ACC112 (cell line): ENCODE data around the gene ANLN.

Experiments used
- H2AFZ ChIP-seq: fragments of 200-600 bp; sonication (generic); one replicate; pipeline ENCODE4 v1.6.0; 2017; ENCODE audit warnings: antibody characterized with exemption, low read length; ENCODE audit not compliant: unreplicated experiment
- H3K27ac ChIP-seq: fragments of 200-600 bp; sonication (generic); 2 replicates; pipeline ENCODE4 v1.5.1; 2014; ENCODE audit warnings: low read depth, mild to moderate bottlenecking, antibody characterized with exemption, low read length, moderate library complexity
- H3K27me3 ChIP-seq: fragments of 200-600 bp; sonication (generic); 2 replicates; pipeline ENCODE4 v1.6.1; 2014; ENCODE audit warnings: mild to moderate bottlenecking, antibody characterized with exemption, low read length, moderate library complexity, mixed read lengths; ENCODE audit not compliant: insufficient read depth
- H3K36me3 ChIP-seq: fragments of 200-600 bp; sonication (generic); 2 replicates; pipeline ENCODE4 v1.6.1; 2016; ENCODE audit warnings: mild to moderate bottlenecking, antibody characterized with exemption, low read length, moderate library complexity, mixed read lengths; ENCODE audit not compliant: insufficient read depth
- H3K4me1 ChIP-seq: fragments of 200-600 bp; sonication (generic); one replicate; pipeline ENCODE4 v1.6.1; 2016; ENCODE audit warnings: low read length, mixed read lengths; ENCODE audit not compliant: insufficient read depth, unreplicated experiment, control insufficient read depth
- H3K4me3 ChIP-seq: fragments of 200-600 bp; sonication (generic); 2 replicates; pipeline ENCODE4 v1.5.1; 2014; ENCODE audit warnings: mild to moderate bottlenecking, low read depth, low read length
- H3K79me2 ChIP-seq: fragments of 200-600 bp; sonication (generic); one replicate; pipeline ENCODE4 v1.6.0; 2016; ENCODE audit warnings: low read length; ENCODE audit not compliant: control insufficient read depth, unreplicated experiment, insufficient read depth

Gene ANLN, protein sequence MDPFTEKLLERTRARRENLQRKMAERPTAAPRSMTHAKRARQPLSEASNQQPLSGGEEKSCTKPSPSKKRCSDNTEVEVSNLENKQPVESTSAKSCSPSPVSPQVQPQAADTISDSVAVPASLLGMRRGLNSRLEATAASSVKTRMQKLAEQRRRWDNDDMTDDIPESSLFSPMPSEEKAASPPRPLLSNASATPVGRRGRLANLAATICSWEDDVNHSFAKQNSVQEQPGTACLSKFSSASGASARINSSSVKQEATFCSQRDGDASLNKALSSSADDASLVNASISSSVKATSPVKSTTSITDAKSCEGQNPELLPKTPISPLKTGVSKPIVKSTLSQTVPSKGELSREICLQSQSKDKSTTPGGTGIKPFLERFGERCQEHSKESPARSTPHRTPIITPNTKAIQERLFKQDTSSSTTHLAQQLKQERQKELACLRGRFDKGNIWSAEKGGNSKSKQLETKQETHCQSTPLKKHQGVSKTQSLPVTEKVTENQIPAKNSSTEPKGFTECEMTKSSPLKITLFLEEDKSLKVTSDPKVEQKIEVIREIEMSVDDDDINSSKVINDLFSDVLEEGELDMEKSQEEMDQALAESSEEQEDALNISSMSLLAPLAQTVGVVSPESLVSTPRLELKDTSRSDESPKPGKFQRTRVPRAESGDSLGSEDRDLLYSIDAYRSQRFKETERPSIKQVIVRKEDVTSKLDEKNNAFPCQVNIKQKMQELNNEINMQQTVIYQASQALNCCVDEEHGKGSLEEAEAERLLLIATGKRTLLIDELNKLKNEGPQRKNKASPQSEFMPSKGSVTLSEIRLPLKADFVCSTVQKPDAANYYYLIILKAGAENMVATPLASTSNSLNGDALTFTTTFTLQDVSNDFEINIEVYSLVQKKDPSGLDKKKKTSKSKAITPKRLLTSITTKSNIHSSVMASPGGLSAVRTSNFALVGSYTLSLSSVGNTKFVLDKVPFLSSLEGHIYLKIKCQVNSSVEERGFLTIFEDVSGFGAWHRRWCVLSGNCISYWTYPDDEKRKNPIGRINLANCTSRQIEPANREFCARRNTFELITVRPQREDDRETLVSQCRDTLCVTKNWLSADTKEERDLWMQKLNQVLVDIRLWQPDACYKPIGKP

DNA sequence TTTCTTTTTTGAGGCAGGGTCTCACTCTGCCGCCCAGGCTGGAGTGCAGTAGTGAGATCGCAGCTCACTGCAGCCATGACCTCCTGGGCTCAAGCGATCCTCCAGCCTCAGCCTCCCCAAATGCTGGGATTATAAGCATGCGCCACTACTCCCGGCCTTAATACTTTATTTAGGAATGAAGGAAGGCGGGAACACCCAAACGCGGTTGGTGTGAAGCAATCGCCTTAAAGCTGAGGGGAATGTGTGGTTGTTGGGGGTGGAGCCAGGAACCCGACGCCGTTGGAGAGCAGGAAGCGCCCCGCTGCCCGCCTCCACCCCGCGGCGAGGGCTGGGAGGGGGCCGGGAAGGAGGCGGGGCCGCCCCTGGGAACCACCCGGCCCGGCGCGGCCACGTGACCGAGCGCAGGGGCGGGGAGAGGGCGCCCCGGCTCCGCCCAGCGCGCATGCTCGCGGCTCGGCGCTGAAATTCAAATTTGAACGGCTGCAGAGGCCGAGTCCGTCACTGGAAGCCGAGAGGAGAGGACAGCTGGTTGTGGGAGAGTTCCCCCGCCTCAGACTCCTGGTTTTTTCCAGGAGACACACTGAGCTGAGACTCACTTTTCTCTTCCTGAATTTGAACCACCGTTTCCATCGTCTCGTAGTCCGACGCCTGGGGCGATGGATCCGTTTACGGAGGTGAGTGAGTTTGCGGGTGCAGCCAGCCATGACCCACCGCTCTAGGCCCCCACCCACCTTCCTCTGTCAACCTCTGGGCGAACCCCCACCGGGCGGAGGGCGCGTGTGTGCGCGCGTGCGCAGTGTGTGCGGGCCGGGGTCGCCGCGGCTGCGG, at the start of gene ANLN:
ANLN (plus strand) TSS at position 492 of the 828 bp plus-strand sequence; CDS start at position 657, 165 bp downstream.
- Histone ChIP-seq H3K36me3 (no peaks in the 10 kb centered on the region), H3K4me1 (peaks cover 24% of the 10 kb centered on the region)

DNA sequence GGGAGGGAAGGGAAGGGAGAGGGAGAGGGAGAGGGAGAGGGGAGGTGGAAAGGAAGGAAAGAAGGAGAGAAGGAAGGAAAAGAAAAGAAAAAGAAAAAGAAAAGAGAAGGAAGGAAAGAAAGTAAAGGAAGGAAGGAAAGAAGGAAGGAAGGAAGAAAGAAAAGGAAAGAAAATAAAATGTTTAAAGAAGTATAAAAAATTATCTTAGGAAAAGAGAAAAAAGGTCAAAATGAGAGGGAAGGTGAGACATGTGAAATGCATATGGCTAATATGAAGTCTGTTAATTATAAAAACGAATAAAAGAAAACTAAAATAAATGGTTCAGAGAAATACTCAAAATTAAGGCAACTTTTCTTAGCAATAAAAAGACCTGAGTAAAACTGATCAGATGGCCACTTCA, 46.1 kb upstream of the ANLN start:
- no peaks in the 10 kb centered on the region for H3K36me3 ChIP-seq
- peaks cover 18% of the 10 kb centered on the region for H3K4me1 ChIP-seq
- no peaks in the 10 kb centered on the region for H3K79me2 ChIP-seq
- no peak overlapping the region for H2AFZ ChIP-seq
- H3K27me3 ChIP-seq = no peaks in the 10 kb centered on the region
- no peak overlapping the region for H3K4me3 ChIP-seq
- no peak overlapping the region for H3K27ac ChIP-seq

More for the DNA sequence above, at the start of gene ANLN:
- H2AFZ ChIP-seq = peak within 1 kb of the TSS; percentile 79
- H3K27ac ChIP-seq = peak within 1 kb of the TSS; percentile 90
- peaks cover 44% of the 10 kb centered on the region for H3K79me2 ChIP-seq
- peak within 1 kb of the TSS; percentile 94 for H3K4me3 ChIP-seq
- H3K27me3 ChIP-seq = no peaks in the 10 kb centered on the region

DNA sequence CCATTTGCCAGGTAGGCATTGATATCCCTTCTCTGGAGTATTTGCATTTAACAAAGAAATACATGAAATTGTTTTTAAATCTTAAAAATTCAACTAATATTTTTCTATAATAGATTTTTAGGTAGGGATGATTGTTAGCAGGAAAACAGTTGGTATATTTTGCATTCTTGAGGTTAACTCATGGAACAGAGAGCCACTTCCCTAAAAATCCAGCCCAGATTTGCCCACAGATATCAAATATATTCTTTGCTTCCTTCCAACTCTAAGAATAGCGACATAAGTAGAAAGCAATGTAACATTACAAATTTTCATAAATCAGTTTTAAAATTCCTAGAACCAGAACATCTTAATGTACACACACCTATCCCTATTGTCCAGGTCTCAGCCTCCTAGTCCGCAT, 45.0 kb upstream of the ANLN start:
- H3K27ac ChIP-seq = no peak overlapping the region
- no peak overlapping the region for H2AFZ ChIP-seq
- no peaks in the 10 kb centered on the region for H3K36me3 ChIP-seq
- H3K79me2 ChIP-seq = no peaks in the 10 kb centered on the region
- H3K27me3 ChIP-seq = no peaks in the 10 kb centered on the region
- H3K4me3 ChIP-seq = no peak overlapping the region
- peaks cover 27% of the 10 kb centered on the region for H3K4me1 ChIP-seq

DNA sequence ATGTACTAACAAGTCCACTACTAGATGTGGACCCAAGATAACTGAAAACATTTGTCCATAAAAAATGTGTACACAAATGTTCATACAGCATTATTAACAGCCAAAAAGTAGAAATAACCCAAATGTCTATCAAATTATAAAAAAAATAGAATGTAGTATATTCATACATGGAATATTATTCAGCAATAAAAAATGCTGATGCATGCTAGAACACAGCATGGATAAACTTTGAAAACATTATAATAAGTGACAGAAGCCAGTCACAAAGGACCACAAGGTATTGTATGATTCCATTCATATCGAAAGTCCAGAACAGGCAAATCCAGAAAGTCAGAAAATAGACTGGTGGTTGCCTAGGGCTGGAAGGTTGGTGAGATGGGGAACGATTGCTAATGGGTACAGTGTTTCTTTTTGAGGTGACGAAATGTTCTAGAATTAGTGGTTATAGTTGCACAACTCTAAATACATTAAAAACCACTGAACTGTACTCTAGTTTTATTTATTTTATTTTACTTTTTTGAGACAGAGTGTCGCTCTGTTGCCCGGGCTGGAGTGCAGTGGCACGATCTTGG, 43.3 kb upstream of the ANLN start:
- H3K4me1 ChIP-seq = peaks cover 27% of the 10 kb centered on the region
- no peaks in the 10 kb centered on the region for H3K27me3 ChIP-seq
- H3K4me3 ChIP-seq = no peak overlapping the region
- H3K27ac ChIP-seq = no peak overlapping the region
- H3K36me3 ChIP-seq = no peaks in the 10 kb centered on the region
- no peak overlapping the region for H2AFZ ChIP-seq
- H3K79me2 ChIP-seq = no peaks in the 10 kb centered on the region

DNA sequence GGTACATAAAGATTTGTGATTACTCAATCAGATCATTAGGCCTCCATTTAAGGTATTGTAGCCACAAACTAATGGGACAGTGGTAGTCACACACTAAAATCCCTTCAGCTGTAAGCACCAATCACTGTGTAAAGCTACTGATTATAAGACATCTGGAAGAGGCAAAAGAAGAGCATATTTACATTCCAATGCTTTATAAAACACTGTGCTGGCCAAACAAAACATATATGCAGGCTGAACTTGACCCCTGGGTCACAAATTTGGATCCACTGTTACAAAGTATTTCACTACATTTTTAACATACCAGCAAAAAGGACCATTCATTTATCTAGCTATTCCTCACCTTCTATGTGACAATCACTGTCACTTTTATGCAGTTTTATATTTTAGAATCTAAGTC, 41.4 kb upstream of the ANLN start:
- H2AFZ ChIP-seq = no peak overlapping the region
- H3K36me3 ChIP-seq = no peaks in the 10 kb centered on the region
- H3K79me2 ChIP-seq = no peaks in the 10 kb centered on the region
- H3K27me3 ChIP-seq = no peaks in the 10 kb centered on the region
- no peak overlapping the region for H3K27ac ChIP-seq
- peaks cover 23% of the 10 kb centered on the region for H3K4me1 ChIP-seq
- H3K4me3 ChIP-seq = peak overlapping the region; percentile 4; the same call in 1 of the 2 replicates

DNA sequence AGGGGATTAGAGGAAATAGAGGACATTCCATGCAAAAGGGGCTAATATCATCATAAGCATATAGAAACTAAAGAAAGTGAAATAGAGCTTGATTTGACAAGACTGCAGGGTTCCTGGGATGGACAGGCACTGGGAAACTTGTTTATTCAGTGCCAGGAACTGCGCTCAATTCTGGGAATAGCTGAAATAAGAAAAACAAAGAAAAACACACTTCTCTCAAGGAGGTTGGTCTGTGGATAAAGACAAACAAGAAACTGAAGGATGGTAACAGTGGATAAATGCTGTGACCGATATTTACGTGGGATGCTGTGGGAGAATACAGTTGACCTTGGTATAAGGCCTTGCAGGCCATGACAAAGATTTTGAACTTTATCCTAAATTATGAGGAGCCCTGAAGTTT, 40.9 kb upstream of the ANLN start:
- no peak overlapping the region for H2AFZ ChIP-seq
- no peaks in the 10 kb centered on the region for H3K27me3 ChIP-seq
- H3K4me3 ChIP-seq = no peak overlapping the region
- H3K4me1 ChIP-seq = peaks cover 23% of the 10 kb centered on the region
- no peak overlapping the region for H3K27ac ChIP-seq
- H3K79me2 ChIP-seq = no peaks in the 10 kb centered on the region
- H3K36me3 ChIP-seq = no peaks in the 10 kb centered on the region

DNA sequence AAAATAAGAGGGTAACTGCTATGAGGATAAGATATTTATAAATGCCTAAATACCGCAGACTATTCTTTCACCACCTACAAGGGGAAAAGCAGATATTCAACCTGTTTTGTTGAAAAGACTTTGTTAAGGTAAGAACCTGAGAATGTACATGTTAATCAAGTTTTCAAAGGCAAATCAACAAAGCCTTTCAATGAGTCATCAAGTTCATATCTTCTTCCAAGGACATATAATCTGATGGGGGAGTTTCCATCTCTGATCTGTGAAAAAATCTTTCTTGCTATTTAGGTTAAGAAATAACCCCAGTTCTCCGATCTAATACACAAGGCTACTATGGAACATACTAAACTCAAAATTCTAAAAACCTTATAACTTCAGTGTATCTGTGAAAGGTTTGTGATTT, 40.0 kb upstream of the ANLN start:
- H2AFZ ChIP-seq = no peak overlapping the region
- H3K27me3 ChIP-seq = no peaks in the 10 kb centered on the region
- no peaks in the 10 kb centered on the region for H3K79me2 ChIP-seq
- no peak overlapping the region for H3K4me3 ChIP-seq
- no peaks in the 10 kb centered on the region for H3K36me3 ChIP-seq
- no peak overlapping the region for H3K27ac ChIP-seq
- H3K4me1 ChIP-seq = peaks cover 23% of the 10 kb centered on the region

DNA sequence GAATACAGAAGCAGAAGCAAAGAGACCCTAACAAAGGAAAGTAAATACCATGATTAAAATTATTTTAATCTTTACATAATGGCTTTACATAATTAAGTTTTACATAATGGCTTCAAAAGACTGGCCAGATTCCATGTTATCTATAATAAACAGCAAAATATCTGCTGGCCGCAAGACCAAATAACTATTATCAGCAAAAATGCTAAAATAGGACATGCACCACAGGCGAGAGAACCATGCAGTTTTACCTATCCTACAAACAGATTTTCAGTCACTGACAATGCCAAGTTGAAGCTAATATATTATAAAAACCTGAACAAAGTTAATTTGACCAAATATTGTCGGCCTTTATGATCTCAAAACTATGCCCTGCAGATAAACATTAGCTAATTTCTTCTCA, 34.2 kb upstream of the ANLN start:
- no peaks in the 10 kb centered on the region for H3K36me3 ChIP-seq
- no peak overlapping the region for H2AFZ ChIP-seq
- no peaks in the 10 kb centered on the region for H3K27me3 ChIP-seq
- H3K79me2 ChIP-seq = no peaks in the 10 kb centered on the region
- no peak overlapping the region for H3K27ac ChIP-seq
- H3K4me3 ChIP-seq = no peak overlapping the region
- H3K4me1 ChIP-seq = no peaks in the 10 kb centered on the region

DNA sequence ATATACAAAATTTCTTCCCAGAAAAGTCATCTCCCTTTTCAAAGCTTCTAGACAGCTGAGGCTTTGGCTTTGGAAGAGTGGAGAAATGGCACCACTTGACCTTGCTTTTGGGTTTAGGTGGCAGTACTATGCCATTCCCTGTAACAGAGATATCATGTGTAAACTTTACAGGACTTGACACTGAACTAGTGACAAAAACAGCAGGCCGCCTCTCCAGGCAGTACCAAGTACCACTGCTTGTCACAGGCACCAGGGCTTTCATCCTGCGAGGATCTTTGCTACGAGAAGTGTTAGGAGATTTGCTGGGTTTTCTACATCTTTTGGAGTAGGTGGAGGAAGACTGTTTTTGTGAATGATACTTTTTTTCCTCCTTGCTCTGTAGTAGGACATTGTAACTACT, 32.6 kb upstream of the ANLN start:
- no peaks in the 10 kb centered on the region for H3K36me3 ChIP-seq
- H3K4me3 ChIP-seq = no peak overlapping the region
- no peak overlapping the region for H2AFZ ChIP-seq
- no peaks in the 10 kb centered on the region for H3K4me1 ChIP-seq
- H3K79me2 ChIP-seq = no peaks in the 10 kb centered on the region
- H3K27ac ChIP-seq = no peak overlapping the region
- no peaks in the 10 kb centered on the region for H3K27me3 ChIP-seq

DNA sequence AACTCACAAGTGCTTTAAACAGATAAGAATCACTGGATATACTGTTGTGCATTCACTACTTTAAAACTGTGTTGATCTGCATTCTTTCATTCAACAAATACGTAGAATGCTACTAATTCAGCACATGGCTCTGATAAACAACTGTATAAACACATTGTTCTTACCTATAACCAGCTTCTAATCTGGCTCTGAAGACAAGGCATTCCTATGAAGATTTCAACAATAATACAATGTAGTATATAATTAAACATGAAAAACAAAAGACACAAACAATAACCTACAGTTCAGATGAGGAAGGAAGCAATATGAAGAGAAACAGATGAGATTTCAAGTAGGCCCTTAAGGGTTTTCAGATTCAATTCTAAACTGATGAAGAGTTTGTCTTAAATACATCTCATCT, 31.1 kb upstream of the ANLN start:
- no peaks in the 10 kb centered on the region for H3K27me3 ChIP-seq
- no peaks in the 10 kb centered on the region for H3K4me1 ChIP-seq
- no peak overlapping the region for H2AFZ ChIP-seq
- no peaks in the 10 kb centered on the region for H3K36me3 ChIP-seq
- H3K27ac ChIP-seq = no peak overlapping the region
- H3K4me3 ChIP-seq = no peak overlapping the region
- H3K79me2 ChIP-seq = no peaks in the 10 kb centered on the region
